Measurements from ENCODE around the gene GLIPR1L1. TPM values are rescaled to one million over a fixed set of nuclear protein-coding genes. Genes with fewer than 3 reads are reported as not detected.

GLIPR1L1 gene
- total RNA-seq, 1 experiment from 2014 or later, result not detected

DNA sequence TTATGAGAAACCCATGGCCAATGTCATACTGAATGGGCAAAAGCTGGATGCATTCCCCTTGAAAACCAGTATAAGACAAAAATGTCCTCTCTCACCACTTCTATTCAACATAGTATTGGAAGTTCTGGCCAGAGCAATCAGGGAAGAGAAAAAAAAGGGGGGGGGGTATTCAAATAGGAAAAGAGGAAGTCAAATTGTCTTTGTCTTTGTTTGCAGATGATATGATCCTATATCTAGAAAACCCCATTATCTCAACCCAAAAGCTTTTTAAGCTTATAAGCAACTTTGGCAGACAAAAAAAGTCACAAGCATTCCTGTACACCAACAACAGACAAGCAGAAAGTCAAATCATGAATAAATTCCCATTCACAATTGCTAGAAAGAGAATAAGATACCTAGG, 19.5 kb downstream of the GLIPR1L1 start:
- ChIA-PET RAD21 (ENCODE audit: low non-redundant PET in 1 of 2, low total read pairs in 2 of 2, uncharacterized antibody in 2 of 2, unreplicated experiment in 2 of 2) (no interaction called here), POLR2A (no interaction called here), CTCF (no interaction called here)
- ATAC-seq (no peak), DNase-seq (ENCODE audit: low read depth, low spot score) (no peak)
- no peaks in the 10 kb centered on the region; a peak in 1 of 4 replicates for H3K9me3 ChIP-seq (ENCODE audit: control insufficient read depth in 1 of 2, insufficient read depth in 1 of 2, low read depth in 1 of 2, low read length in 2 of 2)
- H3K4me1 ChIP-seq (ENCODE audit: control insufficient read depth in 1 of 2, insufficient read depth in 2 of 2, low read length in 2 of 2), result peaks cover under 1 to 3% of the 10 kb centered on the region in 2 experiments; a peak in 2 of 4 replicates
- TF ChIP-seq RAD21 (IDR thresholded peaks at IDR 0.05; ENCODE audit: low read depth), result no peak
- TF ChIP-seq ZNF274 (IDR thresholded peaks at IDR 0.05; ENCODE audit: low read depth, low read length), result no peak
- TF ChIP-seq CBX3 (IDR thresholded peaks at IDR 0.05; ENCODE audit: low read depth), result no peak
- no peak for TF ChIP-seq POLR2A (IDR thresholded peaks at IDR 0.05; ENCODE audit: borderline replicate concordance, extremely low read depth, insufficient read depth, insufficient read length)
- TF ChIP-seq YY1 (IDR thresholded peaks at IDR 0.05; ENCODE audit: extremely low read depth, insufficient replicate concordance, low read depth, low read length), result no peak
- TF ChIP-seq, protein P1, sequence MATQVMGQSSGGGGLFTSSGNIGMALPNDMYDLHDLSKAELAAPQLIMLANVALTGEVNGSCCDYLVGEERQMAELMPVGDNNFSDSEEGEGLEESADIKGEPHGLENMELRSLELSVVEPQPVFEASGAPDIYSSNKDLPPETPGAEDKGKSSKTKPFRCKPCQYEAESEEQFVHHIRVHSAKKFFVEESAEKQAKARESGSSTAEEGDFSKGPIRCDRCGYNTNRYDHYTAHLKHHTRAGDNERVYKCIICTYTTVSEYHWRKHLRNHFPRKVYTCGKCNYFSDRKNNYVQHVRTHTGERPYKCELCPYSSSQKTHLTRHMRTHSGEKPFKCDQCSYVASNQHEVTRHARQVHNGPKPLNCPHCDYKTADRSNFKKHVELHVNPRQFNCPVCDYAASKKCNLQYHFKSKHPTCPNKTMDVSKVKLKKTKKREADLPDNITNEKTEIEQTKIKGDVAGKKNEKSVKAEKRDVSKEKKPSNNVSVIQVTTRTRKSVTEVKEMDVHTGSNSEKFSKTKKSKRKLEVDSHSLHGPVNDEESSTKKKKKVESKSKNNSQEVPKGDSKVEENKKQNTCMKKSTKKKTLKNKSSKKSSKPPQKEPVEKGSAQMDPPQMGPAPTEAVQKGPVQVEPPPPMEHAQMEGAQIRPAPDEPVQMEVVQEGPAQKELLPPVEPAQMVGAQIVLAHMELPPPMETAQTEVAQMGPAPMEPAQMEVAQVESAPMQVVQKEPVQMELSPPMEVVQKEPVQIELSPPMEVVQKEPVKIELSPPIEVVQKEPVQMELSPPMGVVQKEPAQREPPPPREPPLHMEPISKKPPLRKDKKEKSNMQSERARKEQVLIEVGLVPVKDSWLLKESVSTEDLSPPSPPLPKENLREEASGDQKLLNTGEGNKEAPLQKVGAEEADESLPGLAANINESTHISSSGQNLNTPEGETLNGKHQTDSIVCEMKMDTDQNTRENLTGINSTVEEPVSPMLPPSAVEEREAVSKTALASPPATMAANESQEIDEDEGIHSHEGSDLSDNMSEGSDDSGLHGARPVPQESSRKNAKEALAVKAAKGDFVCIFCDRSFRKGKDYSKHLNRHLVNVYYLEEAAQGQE (IDR thresholded peaks at IDR 0.05; ENCODE audit: low read depth), result no peak
- TF ChIP-seq EZH2phosphoT487 (IDR thresholded peaks at IDR 0.05; ENCODE audit: borderline replicate concordance), result no peak
- no peak for TF ChIP-seq FOSL1 (IDR thresholded peaks at IDR 0.05; ENCODE audit: low read depth)
- TF ChIP-seq POLR2AphosphoS5 (IDR thresholded peaks at IDR 0.05; ENCODE audit: low read depth, low read length), result no peak
- no peak for TF ChIP-seq MAX (IDR thresholded peaks at IDR 0.05)
- TF ChIP-seq ELF1 (IDR thresholded peaks at IDR 0.05; ENCODE audit: borderline replicate concordance, low read depth), result no peak
- TF ChIP-seq JUND (IDR thresholded peaks at IDR 0.05), result no peak
- no peak for TF ChIP-seq CTCF (IDR thresholded peaks at IDR 0.05 in 2 of 3, conservative IDR thresholded peaks at IDR 0.05 in 1 of 3; ENCODE audit: borderline replicate concordance in 1 of 3, insufficient read depth in 1 of 3, low read depth in 2 of 3, low read length in 2 of 3)
- no peak for TF ChIP-seq EGR1 (IDR thresholded peaks at IDR 0.05; ENCODE audit: low read depth)
- H2AFZ ChIP-seq (ENCODE audit: low read depth, low read length, poor library complexity, severe bottlenecking), result no peak overlapping the region
- no peaks in the 10 kb centered on the region for H4K20me1 ChIP-seq (ENCODE audit: insufficient read depth)
- no peak overlapping the region for H3K4me2 ChIP-seq (ENCODE audit: low read length)
- no peak overlapping the region for H3K27ac ChIP-seq (ENCODE audit: low read depth, low read length)
- intact Hi-C loops (cut with micrococcal nuclease), result no loop called here
- no peak overlapping the region for H3K9ac ChIP-seq (ENCODE audit: low read length)
- H3K27me3 ChIP-seq (ENCODE audit: insufficient read depth, low read length), result no peaks in the 10 kb centered on the region
- no peaks in the 10 kb centered on the region for H3K79me2 ChIP-seq (ENCODE audit: insufficient read depth, low read length)
- H3K4me3 ChIP-seq (replicated peaks in 1 of 2; ENCODE audit: low read depth in 1 of 2, low read length in 2 of 2), result no peak overlapping the region
- H3K9me2 ChIP-seq (ENCODE audit: insufficient read depth), result no peaks in the 10 kb centered on the region
- no peaks in the 10 kb centered on the region for H3K36me3 ChIP-seq (ENCODE audit: control insufficient read depth in 1 of 2, insufficient read depth in 2 of 2, low read length in 2 of 2)
- no TSS peak for BruUV-seq (replicated peaks)

Data from HCT116 (cell line).